Measurements from ENCODE around the gene CCNH. TPM values are rescaled to one million over a fixed set of nuclear protein-coding genes. Genes with fewer than 3 reads are reported as not detected.
A peak's percentile ranks its signal among the peaks of the same experiment; 100 is the strongest.

The CCNH gene
- total RNA-seq = 16.6 TPM
- long read RNA-seq, transcript CCNH-201 (9 exons, 1,378 nt) = major isoform, 20 of 27 reads
- long read RNA-seq, partial matches to known transcripts = 0 of 27 reads
- long read RNA-seq, other reads (novel, unspliced or antisense) = 6 of 27 reads

DNA sequence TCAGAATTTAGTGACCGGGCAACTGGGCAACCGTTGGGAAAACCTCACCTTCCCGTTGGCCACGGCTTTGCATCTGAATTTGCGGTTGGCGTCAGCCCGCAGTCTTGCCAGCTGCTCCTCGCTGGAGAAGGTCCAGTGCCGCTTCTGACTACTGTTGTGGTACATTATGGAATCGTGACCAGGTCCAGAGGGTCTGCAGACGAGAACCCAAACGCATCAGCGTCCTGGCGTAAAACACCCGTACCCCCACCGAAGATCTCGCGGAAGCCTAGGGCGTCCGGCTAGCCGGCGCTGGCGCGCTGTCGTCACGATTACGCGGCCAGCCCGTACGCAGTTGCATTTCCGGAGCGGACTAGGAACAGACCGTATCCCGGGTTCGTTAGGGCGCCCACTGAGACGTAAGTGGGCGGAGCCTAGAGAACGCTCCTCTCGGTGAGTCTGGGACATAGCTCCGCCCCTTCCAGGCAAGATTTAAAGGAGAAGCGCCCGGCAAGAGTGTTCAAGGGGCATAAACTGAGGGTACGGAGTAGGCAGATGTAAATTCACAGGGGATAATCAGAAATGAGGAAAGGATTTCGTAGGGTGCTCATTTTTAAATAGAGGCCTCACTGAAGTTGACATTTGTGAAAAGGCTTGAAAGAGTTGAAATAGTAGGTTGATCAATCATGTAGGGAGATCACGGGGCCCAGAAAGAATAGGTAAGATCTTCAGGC lies at the start of gene CCNH:
TSS of gene CCNH (minus strand) at position 301 of the 713 bp plus-strand sequence. CDS start at position 165, 136 bp downstream.
- ATAC-seq (ENCODE audit: poor library complexity) (peak; percentile 99), DNase-seq (peak; percentile 98)
- intact Hi-C loops (cut with DNase I) = loop anchor here (10.0 kb wide), 1 partner anchor 148 kb away; the partner anchor contains the start of gene RASA1

GRCh38 chr5:87457706-87458105 lies 45.0 kb upstream of the CCNH start:
- intact Hi-C loops (cut with DNase I) = no loop called here
- DNase-seq = no peak
- ATAC-seq (ENCODE audit: poor library complexity) = no peak

GRCh38 chr5:87453801-87454200 lies 41.1 kb upstream of the CCNH start:
- intact Hi-C loops (cut with DNase I) = no loop called here
- ATAC-seq (ENCODE audit: poor library complexity) (no peak), DNase-seq (no peak)

DNA sequence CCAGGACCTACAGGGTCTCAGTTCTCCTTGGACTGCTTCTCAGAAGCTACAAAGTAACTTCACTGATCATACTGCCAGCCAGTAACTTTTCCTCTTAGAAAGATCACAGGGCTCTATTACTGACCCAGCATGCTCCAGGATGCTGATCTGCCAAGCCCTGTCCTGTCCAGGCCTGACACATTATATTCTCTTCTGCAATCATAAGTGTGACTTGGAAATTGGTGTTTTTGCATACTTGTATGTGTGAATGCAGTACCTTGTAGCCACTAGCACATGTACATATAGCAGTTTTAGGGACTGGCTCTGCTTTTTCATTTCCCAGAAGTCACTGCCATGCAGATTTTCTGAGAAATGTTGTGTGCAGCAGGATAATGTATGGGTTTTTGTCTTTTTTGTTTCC lies 40.1 kb upstream of the CCNH start:
- no peak for ATAC-seq (ENCODE audit: poor library complexity)
- DNase-seq = no peak
- intact Hi-C loops (cut with DNase I) = no loop called here

DNA sequence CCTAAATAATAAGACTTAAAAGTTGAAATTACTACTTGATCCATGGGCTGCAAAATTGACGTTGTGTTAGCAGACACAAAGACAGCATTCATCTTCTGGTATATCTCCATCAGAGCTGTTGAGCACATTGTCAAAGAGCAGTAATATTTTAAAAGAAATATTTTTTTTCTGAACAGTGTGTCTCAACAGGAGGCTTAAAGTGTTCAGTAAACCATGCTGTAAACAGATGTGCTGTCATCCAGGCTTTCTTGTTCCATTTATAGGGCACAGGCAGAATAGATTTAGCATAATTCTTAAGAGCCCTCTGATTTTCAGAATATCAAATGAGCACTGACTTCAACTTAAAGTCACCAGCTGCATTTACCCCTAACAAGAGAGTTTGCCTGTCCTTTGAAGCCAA lies 29.7 kb upstream of the CCNH start:
- ATAC-seq (ENCODE audit: poor library complexity) (no peak), DNase-seq (no peak)
- intact Hi-C loops (cut with DNase I) = no loop called here

GRCh38 chr5:87438231-87438630 lies 25.5 kb upstream of the CCNH start:
- ATAC-seq (ENCODE audit: poor library complexity) (no peak), DNase-seq (no peak)
- intact Hi-C loops (cut with DNase I) = no loop called here

DNA sequence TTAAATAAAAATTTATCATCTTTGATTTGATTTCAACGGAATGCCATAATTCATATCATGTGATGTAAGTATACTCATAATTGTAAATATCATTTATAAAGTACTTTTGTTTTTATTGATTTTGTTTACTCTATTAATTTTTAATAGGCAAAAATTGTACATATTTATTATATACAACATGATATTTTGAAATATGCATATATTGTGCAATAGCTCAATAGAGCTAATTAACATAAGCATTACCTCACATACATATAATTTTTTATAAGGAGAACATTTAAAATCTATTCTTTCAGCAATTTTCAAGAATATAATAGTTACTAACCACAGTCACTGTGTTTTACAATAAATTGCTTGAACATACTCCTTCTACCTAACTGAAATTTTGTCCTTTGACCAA lies 25.0 kb upstream of the CCNH start:
- DNase-seq (no peak), ATAC-seq (ENCODE audit: poor library complexity) (no peak)
- intact Hi-C loops (cut with DNase I) = no loop called here

DNA sequence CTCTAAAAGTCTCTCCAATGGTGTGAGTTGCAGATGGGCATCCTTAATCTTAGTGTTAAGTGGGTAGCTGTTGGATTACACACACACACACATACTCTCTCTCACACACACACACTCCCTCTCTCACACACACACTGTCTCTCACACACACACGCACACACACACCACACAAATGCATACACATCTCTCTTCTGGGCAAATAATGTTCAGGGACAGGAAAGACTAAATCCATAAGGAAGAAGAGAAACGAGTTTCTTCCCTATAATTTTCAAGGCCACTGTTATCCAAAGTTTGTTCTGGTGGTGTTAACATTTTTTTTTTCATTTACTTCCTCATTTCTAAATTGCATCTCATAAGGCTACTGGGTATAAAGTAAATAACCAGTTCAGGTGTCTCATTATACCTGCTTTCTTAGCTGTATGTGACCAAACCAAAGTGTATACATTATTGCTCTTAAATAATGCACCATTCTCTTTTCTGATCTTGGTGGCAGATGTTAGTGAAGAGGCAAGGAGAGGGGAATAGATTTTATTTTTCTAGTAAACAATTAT lies 22.5 kb upstream of the CCNH start:
- intact Hi-C loops (cut with DNase I) = no loop called here
- no peak for DNase-seq
- ATAC-seq (ENCODE audit: poor library complexity) = no peak

DNA sequence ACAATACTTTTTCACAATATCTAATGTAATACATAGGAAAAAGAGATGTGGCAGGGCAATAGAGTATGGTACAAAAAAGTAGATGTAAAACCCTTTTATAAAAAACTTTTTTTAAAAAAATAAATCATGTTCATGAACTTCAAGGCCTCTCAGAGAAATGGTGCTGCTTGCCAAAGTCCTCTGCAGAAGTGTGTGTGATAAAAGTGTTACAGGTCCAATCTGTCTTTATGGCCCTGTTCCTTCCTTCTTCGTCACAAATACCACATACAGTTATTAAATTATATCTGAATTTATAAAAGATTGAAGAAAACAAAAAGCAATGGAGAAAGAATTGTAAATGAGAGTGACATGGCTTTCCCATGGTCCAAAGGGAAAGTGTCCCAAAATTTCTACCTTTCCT lies 21.7 kb upstream of the CCNH start:
- intact Hi-C loops (cut with DNase I) = no loop called here
- ATAC-seq (ENCODE audit: poor library complexity) = no peak
- DNase-seq = no peak

DNA sequence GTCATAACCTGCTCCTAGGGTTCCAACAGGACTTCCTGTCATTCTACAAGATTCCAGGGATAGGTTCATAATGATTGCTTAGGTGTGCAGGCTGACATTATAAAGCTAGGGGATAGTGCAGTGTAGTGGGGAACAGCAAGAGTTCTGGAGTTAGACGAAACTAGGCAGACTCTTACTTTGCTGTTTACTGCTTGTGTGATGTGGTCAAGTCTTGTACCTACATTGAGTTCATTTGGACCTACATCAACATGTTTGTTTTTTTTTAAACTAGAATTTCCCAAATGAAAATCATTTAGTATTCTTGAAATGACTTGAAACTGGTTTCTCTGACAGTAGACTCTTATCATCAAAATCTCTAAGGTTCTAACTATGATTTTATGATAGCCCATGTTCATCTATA lies 21.2 kb upstream of the CCNH start:
- ATAC-seq (ENCODE audit: poor library complexity) (no peak), DNase-seq (no peak)
- intact Hi-C loops (cut with DNase I) = no loop called here

DNA sequence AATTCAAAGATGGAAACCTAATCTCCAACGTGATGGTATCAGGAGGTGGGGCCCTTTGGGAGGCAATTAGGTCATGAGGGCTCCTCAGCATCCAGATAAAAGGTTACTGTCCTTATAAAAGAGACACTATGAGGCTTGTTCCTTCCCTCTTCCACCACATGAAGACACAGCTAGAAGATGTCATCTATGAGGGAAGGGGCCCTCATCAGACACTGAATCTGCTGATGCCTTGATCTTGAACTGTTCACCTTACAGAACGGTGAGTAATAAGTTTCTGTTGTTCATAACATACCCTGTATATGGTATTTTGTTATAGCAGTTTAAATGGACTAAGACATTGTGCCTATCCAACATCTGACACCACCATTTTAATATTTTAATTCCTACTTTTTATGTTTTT lies 19.7 kb upstream of the CCNH start:
- intact Hi-C loops (cut with DNase I) = no loop called here
- DNase-seq (no peak), ATAC-seq (ENCODE audit: poor library complexity) (no peak)

GRCh38 chr5:87430863-87431457 lies 18.2 kb upstream of the CCNH start:
- DNase-seq = no peak
- no peak for ATAC-seq (ENCODE audit: poor library complexity)
- intact Hi-C loops (cut with DNase I) = no loop called here

DNA sequence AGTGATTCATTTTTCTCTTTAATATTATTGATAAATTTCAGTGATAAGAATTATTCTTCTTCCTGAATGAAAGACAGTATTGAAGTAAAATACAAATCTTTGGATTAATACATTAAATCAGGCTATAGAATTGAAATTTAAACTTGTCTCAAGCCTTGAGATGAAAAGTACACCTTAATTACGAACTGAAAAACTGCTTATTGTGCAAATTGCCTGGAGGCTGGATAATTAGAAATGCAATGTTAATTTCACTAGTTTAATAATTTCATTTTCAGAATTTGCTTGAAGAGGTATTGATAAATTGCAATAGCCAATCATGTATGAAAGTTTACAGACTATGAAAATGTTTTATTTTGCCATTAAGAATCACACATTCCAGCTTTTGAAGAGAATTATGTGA lies 11.0 kb upstream of the CCNH start:
- no peak for DNase-seq
- intact Hi-C loops (cut with DNase I) = no loop called here
- no peak for ATAC-seq (ENCODE audit: poor library complexity)

GRCh38 chr5:87421307-87421706 lies 8.6 kb upstream of the CCNH start:
- intact Hi-C loops (cut with DNase I) = no loop called here
- ATAC-seq (ENCODE audit: poor library complexity) (no peak), DNase-seq (no peak)

DNA sequence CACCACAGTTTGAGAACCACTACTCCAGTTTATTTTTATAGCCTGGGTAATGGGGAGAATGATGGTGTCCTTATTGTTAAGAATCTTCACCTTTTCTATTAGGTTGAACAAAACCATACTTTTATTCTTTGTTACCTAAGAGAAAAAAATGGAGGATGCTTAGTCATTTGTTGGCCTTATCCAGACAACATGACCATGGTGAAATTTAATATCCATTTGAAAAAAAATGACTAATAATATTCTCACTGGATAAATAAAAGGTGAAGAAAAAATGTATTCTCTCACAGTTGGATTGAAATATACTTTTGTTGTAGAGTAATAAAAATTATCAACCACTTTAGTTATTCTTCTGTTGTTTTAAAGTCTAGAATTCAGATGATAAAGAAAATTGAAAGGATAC lies 5.8 kb upstream of the CCNH start:
- no peak for ATAC-seq (ENCODE audit: poor library complexity)
- intact Hi-C loops (cut with DNase I) = loop anchor here (10.0 kb wide), 1 partner anchor 154 kb away; the partner anchor contains the start of gene RASA1

GRCh38 chr5:87413343-87413645 lies 564 bp upstream of the CCNH start:
- no peak for DNase-seq
- ATAC-seq (ENCODE audit: poor library complexity) = no peak
- intact Hi-C loops (cut with DNase I) = loop anchor here (10.0 kb wide), 1 partner anchor 148 kb away; the partner anchor contains the start of gene RASA1

More for the DNA sequence above, 5.8 kb upstream of the CCNH start:
- DNase-seq = no peak

GRCh38 chr5:87411973-87412629 lies 629 bp downstream of the CCNH start:
- intact Hi-C loops (cut with DNase I) = loop anchor here (10.0 kb wide), 1 partner anchor 147 kb away; the partner anchor contains the start of gene RASA1
- ATAC-seq (ENCODE audit: poor library complexity) (peak; percentile 42), DNase-seq (no peak)

DNA sequence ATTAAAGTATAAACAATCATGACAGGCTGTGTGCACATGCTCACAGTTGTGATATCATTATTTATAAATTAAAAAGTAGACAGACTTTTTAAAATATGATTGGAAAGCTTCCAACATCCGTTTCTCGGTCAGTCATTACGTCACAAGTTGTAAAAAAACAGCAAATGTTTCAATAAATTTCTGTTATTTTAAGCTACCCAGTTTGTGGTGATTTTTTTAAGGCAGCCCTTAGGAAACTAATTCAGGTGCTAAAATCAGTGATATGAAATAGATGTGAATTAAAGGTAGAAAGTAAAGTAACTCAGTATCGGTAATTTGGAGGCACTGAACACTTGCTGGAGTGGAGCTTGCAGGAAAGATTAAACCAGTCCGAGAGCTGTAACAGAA lies 1.2 kb downstream of the CCNH start:
- DNase-seq = no peak
- no peak for ATAC-seq (ENCODE audit: poor library complexity)
- intact Hi-C loops (cut with DNase I) = loop anchor here (10.0 kb wide), 1 partner anchor 147 kb away; the partner anchor contains the start of gene RASA1

DNA sequence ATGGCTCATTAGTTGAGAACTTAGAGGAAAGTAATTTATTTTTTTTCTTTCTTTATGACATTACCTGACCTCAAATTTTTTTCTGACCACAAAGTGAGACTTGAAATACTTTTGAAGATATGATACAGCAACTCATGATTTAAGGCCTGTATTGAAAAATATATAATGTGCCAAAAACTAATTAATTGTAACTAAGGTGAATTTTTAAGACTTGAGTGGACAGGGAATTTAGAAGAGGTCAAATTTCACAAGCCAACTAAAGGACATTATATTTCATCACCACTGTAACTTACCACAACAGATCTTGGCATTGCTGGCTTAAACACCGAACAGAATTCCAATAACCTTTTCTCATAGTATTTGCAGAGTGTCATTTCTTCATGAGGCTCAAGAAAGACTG lies 1.8 kb downstream of the CCNH start:
- ATAC-seq (ENCODE audit: poor library complexity) = no peak
- no peak for DNase-seq
- intact Hi-C loops (cut with DNase I) = loop anchor here (10.0 kb wide), 1 partner anchor 146 kb away; the partner anchor contains the start of gene RASA1

Data from Right ventricle myocardium superior (tissue), 1 donor.